ENCODE results near the gene WDR5B. TPM values are rescaled to one million over a fixed set of nuclear protein-coding genes. Genes with fewer than 3 reads are reported as not detected.

Gene WDR5B
- total RNA-seq (2022) (4.4 and 4.7 TPM in 2 replicates), Bru-seq, nascent RNA (percentile 78 among the genes with signal in this experiment), BruChase-seq, experiment 1, labeled RNA remaining after a 2-hour chase (percentile 84 among the genes with signal in this experiment), BruChase-seq, experiment 2, labeled RNA remaining after a 6-hour chase (percentile 56 among the genes with signal in this experiment)
- long read RNA-seq, transcript WDR5B-201 (1 exons, 3,720 nt), result major isoform, 18 of 19 reads
- long read RNA-seq, partial matches to known transcripts, result 0 of 19 reads
- long read RNA-seq, other reads (novel, unspliced or antisense), result 1 of 19 reads

DNA sequence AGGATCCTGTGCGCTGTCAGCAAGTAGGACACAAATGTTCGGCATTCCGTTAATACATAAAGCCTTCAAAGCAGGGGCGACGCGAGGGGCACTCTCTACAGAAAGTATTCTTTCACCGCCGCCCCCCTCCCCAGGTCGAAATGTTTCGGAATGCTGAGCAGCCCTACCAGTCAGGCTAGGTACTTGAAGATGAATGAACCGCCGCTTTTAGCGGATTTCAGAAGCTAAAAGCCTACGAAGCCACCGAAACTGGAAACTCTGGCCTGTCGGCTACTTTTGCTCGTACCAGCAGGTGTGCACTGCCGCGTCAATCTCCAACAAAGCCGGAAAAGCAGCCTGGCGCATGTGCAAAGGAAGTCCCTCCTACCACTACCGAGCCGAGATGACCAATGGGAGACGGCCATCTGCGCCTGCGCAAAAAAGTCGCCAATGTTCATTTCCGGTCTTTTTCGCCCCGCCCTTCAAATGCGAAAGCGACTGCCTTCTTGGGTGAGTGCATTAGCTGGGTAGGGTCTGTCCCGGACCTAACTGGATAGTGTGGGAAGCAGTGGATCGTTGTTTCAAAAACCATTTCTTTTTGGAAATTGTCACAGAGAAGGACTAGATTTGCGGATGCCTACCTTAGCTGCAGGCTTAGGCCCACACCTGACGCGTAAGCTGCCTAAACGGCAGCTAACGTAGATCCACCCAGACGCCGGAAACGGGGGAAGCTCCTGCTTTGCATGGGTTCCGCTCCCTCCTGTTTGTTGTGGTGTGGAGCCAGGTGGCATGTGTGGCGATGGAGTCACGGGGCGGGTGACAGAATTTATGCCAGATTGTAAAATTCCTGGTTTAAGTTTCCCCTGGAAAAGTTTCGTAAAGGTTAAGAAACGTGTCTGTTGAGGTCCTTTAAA lies at the start of gene WDR5B:
WDR5B (minus strand) TSS at position 301 of the 893 bp plus-strand sequence. CDS start 534 bp downstream, outside the sequence.
- peak within 1 kb of the TSS; percentile 71 for H3K4me3 ChIP-seq (ENCODE audit: low read depth, low read length)
- intact Hi-C loops (cut with micrococcal nuclease; ENCODE audit: unreplicated experiment), result loop anchor here (1.0 to 2.0 kb wide), 3 partner anchors 23 to 33 kb away; partner anchors contain the start of gene MIX23
- no peaks in the 10 kb centered on the region for H3K27me3 ChIP-seq (replicated peaks; ENCODE audit: control insufficient read depth, insufficient read depth, low read length)
- DNase-seq, result peak; percentile 97
- Mint-ChIP-seq H3K27me3 (ENCODE audit: insufficient read depth, unreplicated experiment) (no peaks in the 10 kb centered on the region), H3K27ac (ENCODE audit: unreplicated experiment) (peak within 1 kb of the TSS; percentile 94), H3K4me3 (ENCODE audit: unreplicated experiment) (peak within 1 kb of the TSS; percentile 96), H3K36me3 (ENCODE audit: insufficient read depth, unreplicated experiment) (peaks cover 36% of the 10 kb centered on the region), H3K9me3 (ENCODE audit: unreplicated experiment) (no peaks in the 10 kb centered on the region), H3K4me1 (ENCODE audit: low read depth, unreplicated experiment) (peaks cover 12% of the 10 kb centered on the region)
- TSS peak; percentile 80 for BruUV-seq (replicated peaks)
- ChIA-PET CTCF (interaction anchor here (0.6 to 1.9 kb wide), 8 partner anchors 22 to 361 kb away, joined by 3 to 8 read pairs (median 4); partner anchors contain the start of genes FAM162A and MIX23), POLR2A (interaction anchor here (0.5 to 1.9 kb wide), 6 partner anchors 25 to 559 kb away, joined by 3 to 19 read pairs (median 3); partner anchors contain the start of genes FAM162A and MIX23)
- TF ChIP-seq, protein P1, sequence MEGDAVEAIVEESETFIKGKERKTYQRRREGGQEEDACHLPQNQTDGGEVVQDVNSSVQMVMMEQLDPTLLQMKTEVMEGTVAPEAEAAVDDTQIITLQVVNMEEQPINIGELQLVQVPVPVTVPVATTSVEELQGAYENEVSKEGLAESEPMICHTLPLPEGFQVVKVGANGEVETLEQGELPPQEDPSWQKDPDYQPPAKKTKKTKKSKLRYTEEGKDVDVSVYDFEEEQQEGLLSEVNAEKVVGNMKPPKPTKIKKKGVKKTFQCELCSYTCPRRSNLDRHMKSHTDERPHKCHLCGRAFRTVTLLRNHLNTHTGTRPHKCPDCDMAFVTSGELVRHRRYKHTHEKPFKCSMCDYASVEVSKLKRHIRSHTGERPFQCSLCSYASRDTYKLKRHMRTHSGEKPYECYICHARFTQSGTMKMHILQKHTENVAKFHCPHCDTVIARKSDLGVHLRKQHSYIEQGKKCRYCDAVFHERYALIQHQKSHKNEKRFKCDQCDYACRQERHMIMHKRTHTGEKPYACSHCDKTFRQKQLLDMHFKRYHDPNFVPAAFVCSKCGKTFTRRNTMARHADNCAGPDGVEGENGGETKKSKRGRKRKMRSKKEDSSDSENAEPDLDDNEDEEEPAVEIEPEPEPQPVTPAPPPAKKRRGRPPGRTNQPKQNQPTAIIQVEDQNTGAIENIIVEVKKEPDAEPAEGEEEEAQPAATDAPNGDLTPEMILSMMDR (IDR thresholded peaks at IDR 0.05; ENCODE audit: insufficient read depth in 1 of 2, low read depth in 1 of 2, low read length in 1 of 2, severe bottlenecking in 1 of 2, unreplicated experiment in 1 of 2), result no peak
- H3K36me3 ChIP-seq (ENCODE audit: control insufficient read depth, insufficient read depth, low read length), result no peaks in the 10 kb centered on the region; the same call in 1 of the 2 replicates
- no peaks in the 10 kb centered on the region for H3K9me3 ChIP-seq
- H3K4me1 ChIP-seq, result no peaks in the 10 kb centered on the region; the same call in 1 of the 2 replicates

DNA sequence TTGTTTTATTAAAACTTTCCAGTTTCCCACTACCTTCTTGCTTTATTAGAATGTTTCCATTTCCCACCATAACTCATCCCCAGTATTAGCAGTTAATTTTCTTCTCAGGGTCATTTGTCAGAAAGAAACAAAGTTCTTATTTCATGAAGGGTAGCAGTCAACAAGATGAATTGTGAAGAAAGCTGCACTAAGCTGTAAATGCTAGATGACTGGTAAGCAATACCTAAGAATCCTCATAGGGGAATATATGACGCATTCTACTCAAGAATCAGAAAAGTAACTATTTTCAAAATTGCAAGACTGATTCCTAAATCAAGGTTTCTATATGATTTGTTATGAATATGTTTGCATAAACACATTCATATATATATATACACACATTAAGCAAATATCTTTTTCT lies 48.8 kb upstream of the WDR5B start:
- Mint-ChIP-seq H3K4me3 (ENCODE audit: unreplicated experiment) (no peak overlapping the region), H3K4me1 (ENCODE audit: low read depth, unreplicated experiment) (peaks cover 24% of the 10 kb centered on the region), H3K27ac (ENCODE audit: unreplicated experiment) (no peak overlapping the region), H3K9me3 (ENCODE audit: unreplicated experiment) (no peaks in the 10 kb centered on the region), H3K27me3 (ENCODE audit: insufficient read depth, unreplicated experiment) (no peaks in the 10 kb centered on the region), H3K36me3 (ENCODE audit: insufficient read depth, unreplicated experiment) (peaks cover 37% of the 10 kb centered on the region)
- no TSS peak for BruUV-seq (replicated peaks)
- Histone ChIP-seq H3K4me1 (peaks cover 28% of the 10 kb centered on the region), H3K36me3 (ENCODE audit: control insufficient read depth, insufficient read depth, low read length) (peaks cover 1% of the 10 kb centered on the region; the same call in 1 of the 2 replicates), H3K27me3 (replicated peaks; ENCODE audit: control insufficient read depth, insufficient read depth, low read length) (no peaks in the 10 kb centered on the region), H3K4me3 (ENCODE audit: low read depth, low read length) (no peak overlapping the region), H3K9me3 (no peaks in the 10 kb centered on the region)
- no peak for DNase-seq
- ChIA-PET POLR2A (no interaction called here), CTCF (no interaction called here)
- TF ChIP-seq, protein P1 (IDR thresholded peaks at IDR 0.05; ENCODE audit: insufficient read depth in 1 of 2, low read depth in 1 of 2, low read length in 1 of 2, severe bottlenecking in 1 of 2, unreplicated experiment in 1 of 2), result no peak
- intact Hi-C loops (cut with micrococcal nuclease; ENCODE audit: unreplicated experiment), result loop anchor here (5.0 kb wide), 1 partner anchor 48 kb away; the partner anchor contains the start of gene KPNA1

DNA sequence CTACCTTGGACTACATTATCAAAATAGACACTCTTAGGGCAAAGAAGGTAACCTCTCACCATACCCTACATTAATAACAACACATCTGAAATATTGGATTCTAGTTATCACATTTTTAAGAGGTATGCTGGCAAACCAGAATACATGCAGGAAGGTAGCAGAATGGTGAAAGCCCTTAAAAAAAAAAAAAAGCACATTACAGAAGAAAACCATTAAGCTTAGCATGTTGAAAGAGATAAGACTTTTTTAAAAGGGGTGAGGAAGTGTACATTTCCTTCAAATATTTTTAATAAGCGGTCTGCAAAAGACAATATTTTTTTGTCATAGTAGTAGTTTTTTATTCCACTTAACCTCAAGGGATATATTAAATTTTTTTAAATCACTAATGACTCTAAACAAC lies 46.5 kb upstream of the WDR5B start:
- intact Hi-C loops (cut with micrococcal nuclease; ENCODE audit: unreplicated experiment), result no loop called here

More for the DNA sequence above, 46.5 kb upstream of the WDR5B start:
- Histone ChIP-seq H3K9me3 (no peaks in the 10 kb centered on the region), H3K36me3 (ENCODE audit: control insufficient read depth, insufficient read depth, low read length) (peaks cover 1% of the 10 kb centered on the region; the same call in 1 of the 2 replicates), H3K4me3 (ENCODE audit: low read depth, low read length) (no peak overlapping the region), H3K4me1 (peaks cover 14% of the 10 kb centered on the region), H3K27me3 (replicated peaks; ENCODE audit: control insufficient read depth, insufficient read depth, low read length) (no peaks in the 10 kb centered on the region)
- ChIA-PET POLR2A (no interaction called here), CTCF (no interaction called here)
- no TSS peak for BruUV-seq (replicated peaks)
- peaks cover 53% of the 10 kb centered on the region for H3K36me3 Mint-ChIP-seq (ENCODE audit: insufficient read depth, unreplicated experiment)
- no peaks in the 10 kb centered on the region for H3K27me3 Mint-ChIP-seq (ENCODE audit: insufficient read depth, unreplicated experiment)
- peaks cover 13% of the 10 kb centered on the region for H3K4me1 Mint-ChIP-seq (ENCODE audit: low read depth, unreplicated experiment)
- TF ChIP-seq, protein P1 (IDR thresholded peaks at IDR 0.05; ENCODE audit: insufficient read depth in 1 of 2, low read depth in 1 of 2, low read length in 1 of 2, severe bottlenecking in 1 of 2, unreplicated experiment in 1 of 2), result no peak
- H3K9me3 Mint-ChIP-seq (ENCODE audit: unreplicated experiment), result no peaks in the 10 kb centered on the region
- no peak overlapping the region for H3K27ac Mint-ChIP-seq (ENCODE audit: unreplicated experiment)
- H3K4me3 Mint-ChIP-seq (ENCODE audit: unreplicated experiment), result no peak overlapping the region
- no peak for DNase-seq
